Astrocyte of the hippocampus (primary cell): ENCODE measurements around the gene BDH1.
A peak's percentile ranks its signal among the peaks of the same experiment; 100 is the strongest.

Experiments used
- DNase-seq: peaks from one replicate; pipeline ENCODE4 v3.0.0; 2011; ENCODE audit warnings: low read depth, low spot score

The BDH1 gene

DNA sequence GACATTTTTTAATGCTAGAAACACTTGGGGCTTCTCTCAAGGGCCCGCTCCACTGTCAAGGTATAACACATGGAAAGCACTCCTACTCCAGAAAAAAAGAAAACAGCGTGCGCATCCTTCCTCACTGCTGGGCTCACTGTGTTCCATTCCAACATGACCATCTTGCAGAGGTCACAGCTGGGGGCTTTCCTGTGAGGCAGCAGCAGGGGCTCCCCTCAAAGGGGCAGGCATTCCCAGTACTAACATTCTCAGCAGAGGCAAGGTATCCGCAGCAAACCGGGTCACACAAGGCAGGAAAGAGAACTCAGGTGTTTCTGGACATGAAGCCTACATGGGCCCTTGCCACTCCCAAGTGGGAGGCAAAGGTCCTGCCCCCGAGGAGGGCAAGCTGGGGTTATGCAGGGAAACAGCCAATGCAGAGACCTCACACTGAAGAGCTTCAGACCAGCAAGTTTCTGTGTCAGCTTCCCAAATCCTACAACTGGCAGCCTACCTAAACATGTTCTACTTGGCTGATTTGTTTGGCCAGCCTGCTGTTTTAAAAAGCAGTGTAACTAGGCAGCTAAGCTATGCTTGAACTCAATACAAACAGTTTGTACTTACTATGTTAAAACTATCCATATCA is 6.4 kb downstream of the BDH1 start:
- no peak for DNase-seq

DNA sequence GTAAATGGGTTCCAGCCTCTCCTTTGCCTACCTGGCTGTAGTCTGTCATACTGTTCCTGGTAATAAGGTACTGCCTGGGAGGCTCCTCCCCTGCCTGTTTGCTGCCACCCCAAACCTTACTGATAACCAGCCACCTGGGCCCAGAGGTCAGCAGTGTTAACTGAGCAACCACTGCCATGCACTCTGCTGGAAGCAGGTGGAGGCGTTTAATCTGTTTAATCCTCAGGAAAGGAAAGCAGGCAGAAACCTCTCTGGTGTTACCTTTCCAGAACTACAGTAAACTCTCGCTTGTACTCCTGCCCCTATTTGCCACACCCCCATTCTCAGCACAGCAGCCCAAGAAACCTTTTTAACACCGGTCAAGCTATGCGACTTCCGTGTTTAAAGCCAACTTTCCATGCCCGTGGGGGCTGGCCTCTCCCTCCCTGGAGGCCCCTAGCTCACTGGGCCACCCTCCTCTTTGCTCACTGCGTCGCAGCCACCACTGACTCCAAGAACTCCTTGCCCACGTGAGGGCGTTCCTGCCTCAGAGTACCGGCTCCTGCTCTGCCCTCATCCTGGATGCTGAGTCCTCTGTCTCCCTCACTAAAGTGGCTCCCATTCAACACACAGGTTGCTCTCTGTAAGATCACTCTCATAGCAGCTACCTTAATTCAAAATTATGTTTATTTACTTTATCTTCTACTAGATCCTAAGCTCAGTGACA is 8.3 kb downstream of the BDH1 start:
- DNase-seq, result no peak

DNA sequence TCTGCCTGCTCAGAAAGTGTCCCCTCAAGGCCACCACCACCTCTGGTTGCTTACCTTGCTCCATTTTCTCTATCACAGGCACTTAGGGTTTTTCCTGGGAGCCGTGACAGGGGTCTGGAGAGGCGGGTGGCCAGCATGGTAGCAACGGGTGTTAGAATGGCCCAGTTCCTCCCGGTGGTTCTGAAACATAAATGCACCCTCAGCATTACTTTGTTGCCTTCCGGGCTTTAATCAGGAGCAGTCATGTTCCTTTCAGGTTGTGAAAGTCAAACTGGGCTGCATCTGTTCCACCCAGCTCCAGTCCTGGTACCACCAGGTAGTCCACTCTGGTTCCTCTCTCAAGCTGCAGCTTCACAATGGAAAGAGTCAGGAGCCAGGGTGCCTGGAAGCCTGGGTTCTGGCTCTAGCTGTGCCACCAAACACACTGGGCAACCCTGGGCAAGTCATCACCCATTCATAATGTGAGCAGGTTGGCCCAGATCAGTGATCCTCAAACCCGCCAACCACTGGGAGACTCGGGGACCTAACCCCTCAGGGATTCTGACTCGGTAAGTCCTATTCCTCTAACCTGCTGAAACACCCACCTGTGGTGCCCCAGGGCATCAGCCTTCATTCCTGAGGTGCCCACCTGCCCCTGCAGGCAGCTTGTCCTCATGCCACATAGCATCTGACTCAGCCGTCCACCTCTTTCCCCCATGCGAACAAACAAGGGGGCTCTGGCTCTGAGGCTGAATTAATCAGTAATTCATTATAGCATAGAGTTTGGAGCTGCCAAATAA is 9.3 kb downstream of the BDH1 start:
- no peak for DNase-seq

DNA sequence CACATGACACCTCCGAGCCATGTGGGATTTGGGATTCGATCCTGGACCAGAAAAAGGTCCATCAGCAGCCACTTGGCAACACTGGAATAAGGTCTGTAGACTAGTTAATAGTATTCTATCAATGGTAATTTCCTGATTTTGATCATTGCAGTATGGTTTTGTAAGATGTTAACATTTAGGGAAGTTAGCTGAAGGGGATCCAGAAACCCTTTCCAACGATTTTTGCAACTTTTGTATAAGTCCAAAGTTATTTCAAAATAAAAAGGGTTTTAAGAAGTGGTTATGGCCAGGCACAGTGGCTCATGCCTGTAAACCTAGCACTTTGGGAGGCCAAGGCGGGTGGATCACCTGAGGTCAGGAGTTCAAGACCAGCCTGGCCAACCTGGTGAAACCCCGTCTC is 10.2 kb downstream of the BDH1 start:
- no peak for DNase-seq

DNA sequence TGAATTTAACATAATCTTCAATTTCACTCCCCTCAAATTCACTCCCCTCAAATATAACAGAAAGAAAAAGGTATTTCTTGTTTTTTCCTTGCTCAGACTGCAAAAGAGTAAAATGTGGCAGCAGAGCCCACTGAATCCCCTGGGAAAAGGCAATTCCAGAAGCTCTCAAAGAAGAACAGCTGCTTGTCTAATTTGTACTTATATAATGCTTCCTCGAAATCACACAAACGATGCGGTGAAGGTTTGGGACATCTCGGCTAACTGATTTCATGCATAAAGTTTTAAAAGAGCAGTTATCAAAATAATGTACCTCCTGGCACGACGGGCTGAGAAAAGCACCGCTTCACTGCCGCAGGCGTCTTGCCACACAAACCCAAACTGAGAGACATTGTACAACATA is 10.7 kb downstream of the BDH1 start:
- DNase-seq, result no peak

DNA sequence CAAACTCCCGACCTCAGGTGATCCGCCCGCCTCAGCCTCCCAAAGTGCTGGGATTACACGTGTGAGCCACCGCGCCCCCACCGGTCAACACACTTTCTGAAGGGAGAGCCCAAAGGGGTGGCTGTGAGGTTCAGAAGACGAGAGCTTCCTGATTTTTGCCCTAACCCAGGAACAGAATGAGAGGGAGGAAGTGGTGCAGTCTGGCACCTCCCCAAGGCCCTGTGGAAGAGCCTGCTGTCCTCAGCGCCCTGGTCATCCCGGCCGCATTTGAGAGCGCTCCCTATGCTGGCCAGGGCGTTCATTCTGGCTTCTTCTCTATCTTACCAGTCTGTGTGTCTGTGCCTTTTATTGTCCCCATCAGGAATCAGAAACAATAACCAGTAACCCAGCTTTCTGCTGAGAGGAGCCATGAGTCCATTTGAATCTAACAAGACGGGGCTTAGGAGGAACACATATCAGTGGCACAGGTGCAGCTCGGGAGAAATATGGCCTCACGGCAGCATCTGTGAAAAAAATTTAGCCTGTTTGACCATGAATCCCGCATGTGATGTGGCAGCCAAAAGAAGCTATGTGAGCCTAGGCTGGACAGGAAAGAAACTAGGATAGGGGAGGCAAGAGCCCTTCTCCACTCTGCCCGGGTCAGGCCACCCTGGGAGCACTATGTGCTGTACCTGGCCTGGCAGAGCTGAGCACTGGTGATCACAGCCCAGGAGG is 12.9 kb downstream of the BDH1 start:
- no peak for DNase-seq

DNA sequence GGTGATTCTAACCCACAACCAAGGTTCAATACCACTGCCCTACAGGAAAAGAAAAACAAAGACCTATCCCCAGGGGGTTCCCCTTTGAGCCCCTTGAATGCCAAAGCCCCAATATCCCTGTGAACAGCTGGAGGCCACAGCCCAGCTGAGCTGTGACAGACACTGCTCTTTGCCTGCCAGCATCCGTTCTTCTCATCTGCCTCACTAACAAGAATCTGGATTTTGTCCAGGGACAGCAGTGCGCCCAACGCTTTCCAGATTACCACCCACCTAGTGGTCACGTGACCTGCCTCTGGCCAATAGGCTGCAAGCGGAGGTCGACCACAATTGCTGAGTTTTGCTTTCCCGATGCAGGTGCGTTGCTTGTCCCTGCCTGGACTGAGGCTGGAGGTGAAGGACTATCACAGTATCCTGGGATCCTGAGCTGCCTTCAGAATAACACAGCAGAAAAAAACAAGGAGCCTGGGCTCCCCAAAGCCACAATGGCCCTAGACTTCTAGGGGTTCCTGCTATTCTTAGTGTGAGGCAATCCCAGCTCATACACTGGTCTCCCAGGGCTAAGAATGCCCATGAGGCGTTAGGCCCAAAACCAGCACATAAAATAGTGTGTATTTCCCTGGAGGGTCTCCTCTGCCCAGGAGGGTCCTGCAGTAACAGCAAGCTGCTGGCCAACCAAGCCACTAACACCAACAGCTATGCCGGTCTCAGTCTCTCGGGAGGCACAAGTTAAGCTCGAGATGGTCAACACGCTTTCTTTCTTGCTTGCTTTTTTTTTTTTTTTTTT is 13.8 kb downstream of the BDH1 start:
- DNase-seq, result peak; percentile 58

DNA sequence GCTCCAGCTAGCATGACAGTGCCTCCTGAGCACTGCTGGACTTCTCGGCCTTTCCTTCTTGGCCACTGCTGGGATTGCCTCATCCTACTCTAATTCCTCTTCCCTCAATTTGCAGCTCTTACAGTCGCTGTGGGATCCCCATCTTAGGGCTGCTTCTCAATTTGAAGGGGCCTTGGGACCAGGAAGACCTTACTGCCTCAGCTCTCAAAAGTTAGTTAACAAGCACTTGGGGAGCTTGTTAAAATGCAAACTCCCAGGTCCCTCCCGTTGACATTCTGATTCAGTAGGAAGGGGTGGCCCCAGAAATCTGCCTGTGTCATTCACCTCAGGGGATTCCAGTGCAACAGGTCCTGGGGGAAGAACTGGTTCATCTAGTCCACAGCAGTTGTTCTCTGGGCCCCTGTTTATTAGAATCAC is 14.8 kb downstream of the BDH1 start:
- DNase-seq, result no peak

DNA sequence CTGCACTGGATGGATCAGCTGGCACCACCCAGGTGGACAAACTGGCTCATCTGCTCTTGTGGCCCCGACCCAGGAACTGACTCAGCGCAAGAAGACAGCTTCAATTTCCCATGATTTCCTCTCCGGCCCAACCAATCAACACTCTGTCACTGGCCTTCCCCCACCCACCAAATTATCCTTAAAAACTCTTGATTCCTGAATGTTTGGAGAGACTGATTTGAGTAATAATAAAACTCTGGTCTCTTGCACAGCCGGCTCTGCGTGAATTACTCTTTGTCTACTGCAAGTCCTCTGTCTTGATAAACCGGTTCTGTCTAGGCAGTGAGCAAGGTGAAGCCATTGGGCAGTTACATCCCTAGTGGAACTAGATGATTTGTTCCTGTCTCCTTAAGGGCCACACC is 16.1 kb downstream of the BDH1 start:
- no peak for DNase-seq

DNA sequence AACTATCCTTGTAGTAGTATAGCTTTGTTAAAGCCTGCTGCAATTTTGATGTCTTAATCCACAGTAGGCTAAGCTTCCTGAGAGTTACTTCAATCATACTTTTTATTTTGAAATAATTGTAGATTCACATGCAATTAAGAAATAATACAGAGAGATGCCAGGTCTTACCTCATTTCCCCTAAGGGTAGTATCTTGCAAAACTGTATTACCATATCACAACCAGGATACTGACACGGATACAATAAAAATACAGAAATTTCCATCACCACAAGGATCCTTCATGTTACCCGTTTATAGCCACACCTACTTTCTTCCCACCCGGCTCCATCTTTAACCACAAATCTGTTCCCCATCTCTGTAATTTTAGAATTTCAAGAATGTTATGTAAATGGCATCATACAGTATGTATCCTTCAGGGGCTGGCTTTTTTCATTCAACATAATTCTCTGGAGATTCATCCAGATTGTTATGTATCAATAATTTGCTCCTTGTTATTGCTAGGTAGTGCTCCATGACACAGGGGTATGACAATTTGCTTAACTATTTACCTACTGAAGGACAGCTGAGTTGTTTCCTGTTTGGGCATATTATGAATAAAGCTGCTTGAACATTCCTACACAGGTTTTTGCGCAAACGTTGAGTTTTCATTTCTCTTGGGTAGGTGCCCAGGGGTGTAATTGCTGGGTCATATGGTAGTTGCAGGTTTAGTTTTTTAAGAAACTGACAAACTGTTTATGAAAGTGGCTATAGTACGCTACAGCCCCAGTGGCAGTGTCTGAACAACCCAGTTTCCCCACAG is 21.6 kb downstream of the BDH1 start:
- DNase-seq, result no peak

DNA sequence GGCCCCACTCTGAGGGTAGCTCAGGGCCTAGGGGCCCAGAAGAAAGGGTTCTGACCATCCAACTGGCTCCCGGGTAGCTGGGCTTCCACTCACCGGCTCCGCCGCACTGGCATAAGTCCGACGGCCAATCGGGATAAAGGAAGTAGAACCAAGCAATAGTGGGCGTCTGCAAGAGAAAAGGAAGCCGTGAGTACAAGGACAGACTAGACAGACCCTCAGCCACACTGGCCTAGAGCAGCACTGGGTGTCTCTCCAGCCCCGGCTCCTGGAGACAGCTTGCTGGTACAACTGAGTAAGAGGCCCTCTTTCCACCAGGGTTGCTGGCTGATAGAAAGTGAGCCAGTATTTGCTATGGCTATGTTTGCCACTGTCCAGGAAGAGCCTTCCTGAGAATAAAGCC is 22.4 kb downstream of the BDH1 start:
- DNase-seq, result no peak

DNA sequence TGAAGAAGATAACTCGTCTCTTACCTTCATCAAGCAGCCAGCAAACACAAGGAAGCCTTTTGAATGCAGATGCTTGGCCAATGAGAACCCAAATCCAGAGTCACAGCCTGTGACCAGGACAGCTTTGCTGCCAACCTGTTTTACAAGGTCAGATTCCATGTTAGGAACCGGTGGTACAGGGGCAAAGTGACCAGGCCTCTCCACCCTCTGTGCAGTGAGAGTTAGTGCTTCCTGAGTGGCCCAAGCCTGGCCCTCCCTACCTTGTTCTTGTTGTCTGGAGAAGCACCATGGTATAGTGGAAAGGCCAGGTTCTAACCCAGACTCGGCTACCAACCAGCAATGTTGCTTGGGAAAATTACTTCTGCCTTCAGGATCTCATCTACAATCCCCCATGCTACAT is 23.4 kb downstream of the BDH1 start:
- DNase-seq, result no peak

DNA sequence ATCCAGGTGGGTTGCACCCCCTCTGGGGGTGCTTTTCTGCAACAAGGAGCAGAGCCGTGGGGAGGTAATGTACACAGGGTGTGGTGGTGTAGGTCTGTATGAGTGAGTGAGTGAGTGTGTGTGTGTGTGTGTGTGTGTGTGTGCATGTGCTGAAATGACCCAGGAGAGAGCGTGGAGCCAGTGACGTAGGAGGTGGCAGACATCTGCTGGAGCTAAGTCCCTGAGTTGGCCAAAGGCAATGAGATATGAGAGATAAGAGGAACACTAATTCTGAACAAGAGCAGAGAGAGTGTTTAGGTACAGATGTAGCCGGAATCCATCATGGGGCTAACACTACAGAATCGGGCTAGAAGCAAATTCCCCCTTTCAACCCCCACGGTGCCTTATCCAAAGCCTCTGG is 27.6 kb downstream of the BDH1 start:
- DNase-seq, result no peak

DNA sequence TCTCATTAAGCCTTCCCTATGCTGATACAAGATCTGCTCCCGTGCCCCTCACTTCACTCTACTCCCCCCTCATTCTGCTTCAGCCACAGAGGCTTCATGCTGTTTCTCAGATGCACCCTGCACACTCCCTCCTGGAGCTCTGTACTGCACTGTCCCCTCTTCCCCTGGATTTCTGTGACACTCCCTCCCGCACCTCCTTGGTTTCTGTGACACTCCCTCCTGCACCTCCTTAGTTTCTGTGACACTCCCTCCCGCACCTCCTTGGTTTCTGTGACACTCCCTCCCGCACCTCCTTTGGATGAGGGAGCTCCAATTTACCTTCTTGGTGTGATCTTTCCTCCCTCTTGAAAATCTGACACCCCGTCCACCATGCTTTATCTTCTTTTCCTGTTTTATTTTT is 28.2 kb downstream of the BDH1 start:
- DNase-seq, result no peak

DNA sequence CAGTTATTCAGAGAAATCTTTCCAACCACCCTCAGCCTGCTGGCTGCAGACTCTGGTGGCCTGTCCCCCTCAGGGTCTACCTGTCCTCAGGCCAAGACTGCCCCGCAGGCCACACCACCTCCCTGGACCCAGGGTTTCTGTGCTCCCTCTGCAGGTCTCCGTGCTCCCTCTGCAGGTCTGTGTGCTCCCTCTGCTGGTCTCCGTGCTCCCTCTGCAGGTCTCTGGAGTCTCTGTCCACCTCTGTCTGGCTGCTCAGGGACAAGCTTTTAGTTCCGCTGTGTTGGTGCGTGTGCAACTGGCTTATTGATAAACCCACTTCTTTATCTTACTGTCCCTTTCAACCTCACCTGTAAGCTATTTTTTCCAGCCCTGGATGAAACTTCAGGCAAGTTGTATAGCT is 30.1 kb downstream of the BDH1 start:
- DNase-seq, result no peak

DNA sequence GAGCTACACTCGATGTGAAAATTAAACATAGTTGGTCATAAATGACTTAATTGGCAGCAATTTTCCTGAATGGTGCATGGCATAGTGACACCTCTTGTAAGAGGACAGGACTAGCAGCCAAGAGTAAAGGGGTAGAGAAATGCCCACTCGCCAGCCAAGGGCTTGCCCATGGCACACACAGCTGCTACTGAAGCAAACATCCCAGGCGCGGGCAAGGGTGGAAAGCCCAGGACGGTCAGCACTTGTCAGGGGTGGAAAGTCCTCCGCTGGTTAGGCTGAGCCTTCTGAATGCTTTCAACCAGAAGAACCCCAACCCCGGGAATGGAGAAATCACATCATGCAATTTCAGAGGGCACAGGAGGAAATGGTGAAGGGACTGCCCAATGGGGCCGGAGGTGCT is 31.6 kb downstream of the BDH1 start:
- no peak for DNase-seq

DNA sequence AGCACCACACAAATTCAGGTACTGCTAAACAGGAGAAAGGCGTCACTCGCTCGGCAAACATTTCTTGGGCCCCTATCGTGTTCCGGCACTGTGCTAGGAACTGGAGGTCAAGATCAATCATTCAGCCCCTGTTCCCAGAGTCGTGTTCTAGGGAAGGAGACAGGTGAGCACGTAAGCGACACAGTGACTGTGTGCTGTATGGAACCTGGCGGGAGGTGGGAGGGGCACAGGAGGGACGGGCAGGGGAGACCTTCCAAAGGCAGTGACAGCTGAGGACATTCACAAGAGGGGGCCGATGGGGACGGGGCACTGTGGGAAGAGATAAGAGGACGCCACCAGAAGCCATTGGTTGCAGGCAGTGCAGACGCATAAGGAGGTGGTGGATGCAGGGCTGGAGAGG is 32.2 kb downstream of the BDH1 start:
- DNase-seq, result no peak

DNA sequence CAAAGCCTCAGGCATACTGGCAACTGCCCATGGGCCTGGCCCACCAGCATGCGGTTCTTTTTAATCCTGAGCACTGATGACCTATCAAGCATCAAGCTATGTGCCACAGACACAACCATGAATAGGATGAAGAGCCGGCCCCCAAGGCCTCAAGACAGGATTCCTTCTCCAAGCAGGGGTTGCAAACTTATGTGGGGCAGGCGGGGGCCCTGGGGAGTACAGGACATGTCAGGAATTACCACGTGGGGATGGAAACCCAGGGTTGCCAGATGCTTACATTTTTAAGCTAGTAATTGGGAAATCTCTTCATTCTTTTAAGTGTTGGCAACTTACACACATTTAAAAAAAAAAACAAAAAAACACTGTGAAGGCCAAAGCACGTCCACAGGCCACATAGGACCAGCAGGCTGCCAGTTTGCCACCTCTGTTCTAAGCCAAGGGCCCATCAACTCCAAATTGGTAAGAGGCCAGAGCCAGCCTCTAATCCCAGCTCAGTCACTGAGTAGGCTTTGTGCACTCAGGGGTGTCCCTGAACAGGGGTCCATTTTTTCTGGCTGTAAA is 32.8 kb downstream of the BDH1 start:
- DNase-seq, result peak; percentile 43

DNA sequence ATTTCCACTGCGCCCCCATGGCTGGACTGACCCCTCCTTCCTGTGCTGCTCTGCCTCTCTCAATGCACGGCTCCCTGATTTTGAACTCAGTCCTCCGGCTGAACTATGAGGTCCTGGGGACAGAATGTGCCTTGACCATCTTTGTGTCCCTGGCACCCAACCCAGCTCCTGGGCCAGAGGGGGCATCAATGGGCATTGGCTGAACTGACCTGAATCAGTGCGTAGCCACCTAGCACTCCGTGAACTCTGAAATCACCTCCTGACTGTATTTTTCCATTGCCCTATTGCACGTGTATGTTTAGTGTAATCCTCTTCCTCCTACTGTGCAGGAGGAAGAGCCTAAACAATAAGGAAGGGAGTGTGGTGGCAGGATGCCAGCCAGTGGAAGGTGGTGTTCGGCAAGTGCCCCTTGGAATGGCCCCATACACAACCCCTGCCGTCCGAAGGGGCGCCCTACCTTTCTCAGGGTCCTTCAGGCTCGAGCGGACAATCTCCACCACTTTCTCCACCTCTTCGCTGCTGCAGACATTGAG is 33.5 kb downstream of the BDH1 start:
- no peak for DNase-seq
